Endothelial cell of umbilical vein (primary cell): ENCODE data around the gene TCTN2. TPM values are rescaled to one million over a fixed set of nuclear protein-coding genes. Genes with fewer than 3 reads are reported as not detected.

Experiments
- BruUV-seq: library from RNA; stranded (reverse); fragments of 400-500 nt; replicated peaks from 2 replicates; lab custom pipeline; 2021; lab: Mats Ljungman, UMichigan
- CTCF ChIA-PET: fragments of 300-600, 350-600 bp; sonication (Branson Sonifier 250); formaldehyde crosslinking; loops from one replicate; lab custom pipeline; 2021; ENCODE audit warnings: antibody characterized with exemption, inconsistent platforms; lab: Charles Lee
- POLR2A ChIA-PET: fragments of 300-600, 350-600 bp; sonication (Branson Sonifier 250); formaldehyde crosslinking; loops from one replicate; lab custom pipeline; 2021; ENCODE audit warnings: antibody characterized with exemption, inconsistent platforms; lab: Charles Lee
- DNase-seq: peaks from one replicate; pipeline ENCODE4 v3.0.0-alpha.2; 2011; ENCODE audit warnings: low read depth, low spot score
- FAIRE-seq: peaks from 2 replicates; lab custom pipeline; 2011; peaks lifted over from hg19 to GRCh38; lab: Jason Lieb, UNC
- H2AFZ ChIP-seq: 2 replicates; pipeline ENCODE4 v1.6.0; 2012; ENCODE audit warnings: low read depth, low read length, control low read depth, inconsistent platforms
- H3K27ac ChIP-seq: 2 replicates; pipeline ENCODE4 v1.5.1; 2011; ENCODE audit warnings: low read depth, mild to moderate bottlenecking, control low read depth, low read length, moderate library complexity; ENCODE audit not compliant: insufficient read depth
- H3K27me3 ChIP-seq, 2 experiments: 2 replicates each; pipeline versions ENCODE4 v1.6.0 to v1.6.1; 2011; ENCODE audit warnings: low read length in 2 of 2, mixed read lengths in 1 of 2; ENCODE audit not compliant: control insufficient read depth in 2 of 2, insufficient read depth in 2 of 2
- H3K36me3 ChIP-seq, 2 experiments: 2 replicates in 1 of 2; 3 replicates in 1 of 2; pipeline ENCODE4 v1.5.1; 2011; ENCODE audit warnings: low read length in 2 of 2, mild to moderate bottlenecking in 1 of 2, moderate library complexity in 1 of 2; ENCODE audit not compliant: control insufficient read depth in 2 of 2, insufficient read depth in 2 of 2; ENCODE audit errors: extremely low read depth in 1 of 2
- H3K4me1 ChIP-seq: 3 replicates; pipeline ENCODE4 v1.5.1; 2011; ENCODE audit warnings: mild to moderate bottlenecking, low read length; ENCODE audit not compliant: control insufficient read depth, insufficient read depth; ENCODE audit errors: extremely low read depth
- H3K4me2 ChIP-seq: 2 replicates; pipeline ENCODE4 v1.6.1; 2011; ENCODE audit warnings: low read length, control low read depth, mixed read lengths; ENCODE audit not compliant: insufficient read depth
- H3K4me3 ChIP-seq, 3 experiments: fragments of 200-600 bp in 1 of 3; sonication (generic), shearing (Covaris generic) in 1 of 3; replicated peaks in 1 of 3; 2 replicates each; pipeline ENCODE4 v1.5.1; 2011 to 2016; ENCODE audit warnings: control low read depth in 3 of 3, low read length in 3 of 3, mild to moderate bottlenecking in 2 of 3, inconsistent platforms in 1 of 3, low read depth in 1 of 3, moderate library complexity in 1 of 3; ENCODE audit not compliant: insufficient read depth in 1 of 3
- H3K79me2 ChIP-seq: 2 replicates; pipeline ENCODE4 v1.6.0; 2012; ENCODE audit warnings: low read length, inconsistent platforms; ENCODE audit not compliant: control insufficient read depth, insufficient read depth
- H3K9ac ChIP-seq: replicated peaks from 2 replicates; pipeline ENCODE3; 2011; ENCODE audit warnings: low read length, control low read depth; ENCODE audit not compliant: insufficient read depth; ENCODE audit errors: extremely low read depth
- H3K9me1 ChIP-seq: replicated peaks from 3 replicates; pipeline ENCODE4 v1.6.0; 2011; ENCODE audit warnings: mild to moderate bottlenecking, low read length; ENCODE audit not compliant: control insufficient read depth, insufficient read depth; ENCODE audit errors: extremely low read depth
- H3K9me3 ChIP-seq: replicated peaks from 2 replicates; pipeline ENCODE4 v1.5.1; 2012; ENCODE audit warnings: low read length, inconsistent platforms; ENCODE audit not compliant: control insufficient read depth, insufficient read depth
- H4K20me1 ChIP-seq: replicated peaks from 2 replicates; pipeline ENCODE3; 2011; ENCODE audit warnings: mild to moderate bottlenecking, low read length; ENCODE audit not compliant: control insufficient read depth, insufficient read depth; ENCODE audit errors: extremely low read depth
- CTCF ChIP-seq, 2 donors: IDR thresholded peaks; 1 replicate in 1 of 2; 2 replicates in 1 of 2; pipeline ENCODE4 v1.5.1; 2011; ENCODE audit warnings: low read length in 2 of 2, mild to moderate bottlenecking in 2 of 2, moderate library complexity in 2 of 2, control low read depth in 1 of 2, inconsistent platforms in 1 of 2, low read depth in 1 of 2; ENCODE audit not compliant: insufficient read depth in 1 of 2; ENCODE audit errors: extremely low read depth in 1 of 2
- EZH2 ChIP-seq: IDR thresholded peaks from 2 replicates; pipeline ENCODE4 v1.6.1; 2012; ENCODE audit warnings: borderline replicate concordance, low read depth, mild to moderate bottlenecking, moderate library complexity, low read length, inconsistent platforms; ENCODE audit not compliant: severe bottlenecking
- FOS ChIP-seq: IDR thresholded peaks from 2 replicates; pipeline ENCODE4 v1.6.1; 2011; ENCODE audit warnings: mild to moderate bottlenecking, low read length, moderate library complexity, borderline replicate concordance; ENCODE audit not compliant: insufficient read depth
- GATA2 ChIP-seq: IDR thresholded peaks from 2 replicates; pipeline ENCODE4 v1.7.0; 2011; ENCODE audit warnings: low read depth, mild to moderate bottlenecking, moderate library complexity, mixed read lengths, low read length; ENCODE audit not compliant: insufficient read length, insufficient read depth
- JUN ChIP-seq: IDR thresholded peaks from 2 replicates; pipeline ENCODE4 v1.6.1; 2011; ENCODE audit warnings: borderline replicate concordance, low read depth; ENCODE audit not compliant: insufficient read length, insufficient read depth
- MAX ChIP-seq: IDR thresholded peaks from 2 replicates; pipeline ENCODE4 v1.6.1; 2011; ENCODE audit not compliant: insufficient read depth, insufficient read length
- MYC ChIP-seq: IDR thresholded peaks from one replicate; pipeline ENCODE4 v1.6.1; 2011; ENCODE audit warnings: mild to moderate bottlenecking, low read depth, low read length
- POLR2A ChIP-seq: IDR thresholded peaks from 2 replicates; pipeline ENCODE4 v1.6.1; 2012; ENCODE audit warnings: low read depth, mild to moderate bottlenecking, control low read depth, low read length
- POLR2AphosphoS5 ChIP-seq: IDR thresholded peaks from 2 replicates; pipeline ENCODE4 v1.6.1; 2012; ENCODE audit warnings: low read depth, mild to moderate bottlenecking, control low read depth, low read length, moderate library complexity; ENCODE audit not compliant: insufficient read depth
- dilution Hi-C: fragments of 300-500 bp; cut with MboI; formaldehyde crosslinking; loops from one replicate; pipeline ENCODE4 v1.15.0; 2019; ENCODE audit warnings: low sequenced_read_pairs; ENCODE audit not compliant: extremely low pct_ligation_motif_present
- intact Hi-C: fragments of 100-400 bp; cut with micrococcal nuclease; formaldehyde crosslinking; loops from one replicate; pipeline ENCODE4 v1.10.0; 2022
- polyA plus RNA-seq, 4 experiments: library from polyadenylated mRNA; depleted of rRNA in 3 of 4; stranded (reverse) in 3 of 4; unstranded in 1 of 4; fragments of >200 nt; gene quantifications; 2 replicates each; pipeline versions ENCODE4 v1.2.1 to v1.2.3, GENCODE V29; 2011 to 2012; ENCODE audit warnings: missing spikeins in 1 of 4
- total RNA-seq: library from RNA; stranded (reverse); gene quantifications from 2 replicates; pipeline ENCODE4 v1.2.3, GENCODE V29; 2021

TCTN2 gene
- total and polyA plus RNA-seq, 2 donors (not counting 3 experiments of a cell fraction or from before 2014, with no cell fraction given) = 11.2 to 16.7 TPM

GRCh38 chr12:123750159-123750656 lies 79.3 kb downstream of the TCTN2 start:
- dilution Hi-C loops (no loop called here), intact Hi-C loops (no loop called here)
- FAIRE-seq (no peak), DNase-seq (no peak)
- no peaks in the 10 kb centered on the region for H3K9me3 ChIP-seq
- no peaks in the 10 kb centered on the region for H3K9me1 ChIP-seq
- no peak overlapping the region for H3K9ac ChIP-seq
- no peak for TF ChIP-seq MYC
- TF ChIP-seq POLR2AphosphoS5 = no peak
- TF ChIP-seq CTCF (IDR thresholded peaks at IDR 0.05; ENCODE audit: extremely low read depth in 1 of 2, insufficient read depth in 1 of 2, low read depth in 1 of 2, low read length in 2 of 2) = no peak
- TF ChIP-seq GATA2 = no peak
- TF ChIP-seq POLR2A = no peak
- no peak for TF ChIP-seq MAX
- TF ChIP-seq JUN = no peak
- TF ChIP-seq EZH2 = no peak
- TF ChIP-seq FOS = no peak
- peaks cover 12 to 24% of the 10 kb centered on the region in 2 experiments for H3K36me3 ChIP-seq
- H3K27ac ChIP-seq = no peak overlapping the region
- BruUV-seq = no TSS peak
- H3K79me2 ChIP-seq = no peaks in the 10 kb centered on the region
- no peaks in the 10 kb centered on the region for H4K20me1 ChIP-seq
- ChIA-PET POLR2A (no interaction called here), CTCF (no interaction called here)
- no peak overlapping the region for H3K4me2 ChIP-seq
- H3K4me1 ChIP-seq = no peaks in the 10 kb centered on the region
- no peaks in the 10 kb centered on the region for H3K27me3 ChIP-seq
- H2AFZ ChIP-seq = no peak overlapping the region
- no peak overlapping the region for H3K4me3 ChIP-seq
